GM18507 (cell line): ENCODE data around the gene CHSY3.

Experiments
- DNase-seq: peaks from one replicate; pipeline ENCODE4 v3.0.0; 2011; ENCODE audit warnings: low read depth; ENCODE audit not compliant: insufficient read length; ENCODE audit errors: extremely low spot score
- FAIRE-seq: peaks from 2 replicates; lab custom pipeline; 2011; peaks lifted over from hg19 to GRCh38; lab: Jason Lieb, UNC

Gene CHSY3

DNA sequence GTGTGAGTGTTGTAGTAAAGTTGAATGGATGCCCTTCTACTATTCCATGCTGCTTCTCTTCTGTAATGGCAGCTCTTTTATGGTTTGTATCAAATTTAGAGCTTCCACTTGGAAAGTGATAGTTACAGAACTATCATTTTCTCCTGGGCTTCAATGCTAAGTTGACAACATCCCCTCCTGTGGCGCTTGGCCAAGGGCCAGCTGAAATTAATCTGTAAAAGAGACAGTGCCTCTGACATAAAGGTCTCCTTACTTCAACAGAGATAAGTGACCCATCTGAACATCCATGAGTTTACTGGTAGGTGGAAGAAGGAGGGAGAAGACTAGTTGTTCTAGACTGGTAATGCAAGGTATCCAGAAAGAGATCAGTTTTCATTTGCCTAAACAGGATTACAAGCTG lies 39.7 kb downstream of the CHSY3 start:
- no peak for FAIRE-seq
- no peak for DNase-seq

DNA sequence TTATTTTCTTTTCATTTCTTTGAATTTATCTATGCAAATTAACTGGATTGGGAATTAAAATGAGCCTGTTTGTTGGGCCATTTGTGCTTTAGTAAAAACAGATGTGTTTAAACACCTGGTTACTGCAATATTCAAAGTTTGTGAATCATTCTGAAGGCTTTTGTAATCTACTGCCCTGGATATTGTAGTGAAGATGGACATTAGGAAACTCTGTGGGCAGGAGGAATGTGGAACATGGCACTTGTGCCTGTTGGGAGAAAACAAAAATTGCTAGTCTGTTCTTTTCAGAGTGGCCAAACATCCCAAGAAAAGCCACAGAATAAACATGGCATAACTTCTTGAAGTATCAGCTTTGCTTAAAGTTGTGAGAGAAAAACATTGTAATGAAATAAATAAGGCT lies 40.8 kb downstream of the CHSY3 start:
- no peak for FAIRE-seq
- DNase-seq = no peak

DNA sequence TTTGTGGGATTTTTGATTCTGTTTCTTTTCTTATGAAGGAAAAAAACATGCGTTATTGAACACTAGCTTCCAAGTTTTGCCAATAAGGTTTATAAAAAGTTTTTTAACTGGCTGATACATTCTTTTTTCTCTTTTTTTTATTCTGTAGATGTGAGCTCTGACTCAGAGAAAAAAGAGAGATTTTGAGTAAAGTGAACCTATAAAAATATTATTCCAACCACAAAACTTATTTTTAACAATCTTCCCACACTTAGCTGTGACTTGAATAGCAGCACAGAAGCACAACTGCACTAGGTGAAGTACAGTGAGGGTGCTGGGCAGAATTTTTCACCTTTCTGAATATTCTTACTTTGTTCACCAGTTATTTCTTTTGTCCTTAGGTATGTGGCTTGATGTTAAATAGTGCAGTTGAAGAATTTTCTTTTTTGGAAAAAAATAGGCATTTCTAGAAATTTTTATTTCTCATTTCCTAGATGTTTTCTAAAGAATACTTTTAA lies 41.6 kb downstream of the CHSY3 start:
- FAIRE-seq = no peak
- DNase-seq = no peak

DNA sequence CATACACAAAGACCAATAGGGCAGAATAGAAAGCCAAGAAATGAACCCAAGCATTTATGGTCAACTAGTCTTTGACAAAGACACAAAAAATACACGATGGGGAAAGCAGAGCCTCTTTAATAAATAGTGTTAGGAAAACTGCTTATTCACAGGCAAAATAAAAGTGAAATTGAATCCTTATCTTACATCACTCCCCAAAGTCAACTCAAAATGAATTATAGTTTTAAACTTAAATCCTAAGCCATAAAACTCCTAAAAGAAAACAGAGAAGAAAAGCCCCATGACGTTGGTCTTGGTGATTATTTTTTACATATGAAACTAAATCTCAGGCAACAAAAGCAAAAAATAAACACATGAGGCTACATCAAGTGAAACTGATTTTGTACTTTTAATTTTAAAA lies 46.8 kb downstream of the CHSY3 start:
- FAIRE-seq (no peak), DNase-seq (no peak)

DNA sequence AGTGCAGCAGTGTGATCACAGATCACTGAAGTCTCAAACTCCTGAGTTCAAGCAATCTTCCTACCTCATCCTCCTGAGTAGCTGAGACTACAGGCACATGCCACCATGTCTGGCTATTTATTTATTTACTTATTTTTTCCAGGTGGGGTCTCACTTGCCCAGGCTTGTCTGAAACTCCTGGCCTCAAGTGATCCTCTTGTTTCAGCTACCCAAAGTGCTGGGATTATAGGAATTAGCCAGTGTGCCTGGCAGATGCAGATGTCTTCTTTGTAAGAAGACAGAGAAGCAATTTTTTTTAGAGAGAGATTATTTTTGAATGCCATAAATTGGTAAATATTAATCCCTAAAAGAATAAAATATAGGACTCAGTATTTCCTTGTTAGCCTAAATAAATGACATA lies 54.3 kb downstream of the CHSY3 start:
- DNase-seq (no peak), FAIRE-seq (no peak)

DNA sequence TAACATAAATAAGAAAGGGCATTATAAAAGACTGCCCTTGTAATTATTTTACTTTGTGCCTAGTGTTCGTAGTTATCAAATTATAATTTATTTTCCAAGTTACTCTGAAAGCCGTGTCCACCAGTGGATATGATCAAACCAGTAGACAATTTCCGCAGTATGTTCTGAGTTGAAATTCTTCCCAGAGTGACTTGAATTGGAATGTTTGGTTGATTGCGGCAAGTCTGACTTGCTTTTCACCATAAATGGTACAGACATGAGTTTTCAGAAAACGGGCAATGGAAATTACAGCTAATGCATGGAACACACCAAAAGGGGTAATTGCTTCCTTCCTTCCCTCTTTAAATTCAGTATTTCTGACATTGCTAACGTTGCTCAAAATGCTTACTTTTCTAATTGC lies 56.6 kb downstream of the CHSY3 start:
- FAIRE-seq (no peak), DNase-seq (no peak)

DNA sequence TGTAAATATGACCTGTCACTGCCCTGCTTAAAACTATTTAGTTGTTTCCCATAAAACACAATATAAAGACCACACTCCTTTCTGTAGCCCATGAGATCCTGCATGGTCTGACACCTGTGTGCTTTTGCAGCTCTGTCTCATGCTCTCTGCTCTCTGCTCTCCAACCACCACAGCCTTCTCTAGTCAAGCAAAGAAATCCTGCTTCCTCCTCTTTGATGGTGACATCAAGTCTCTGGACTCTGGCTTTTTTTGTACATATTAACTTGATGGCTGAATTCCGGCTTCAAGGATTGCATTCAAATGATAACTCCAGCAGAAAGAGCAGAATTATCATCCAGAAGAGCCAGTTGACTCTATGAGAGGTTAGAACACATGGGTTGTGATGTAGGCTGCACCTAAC lies 58.2 kb downstream of the CHSY3 start:
- DNase-seq (no peak), FAIRE-seq (no peak)

DNA sequence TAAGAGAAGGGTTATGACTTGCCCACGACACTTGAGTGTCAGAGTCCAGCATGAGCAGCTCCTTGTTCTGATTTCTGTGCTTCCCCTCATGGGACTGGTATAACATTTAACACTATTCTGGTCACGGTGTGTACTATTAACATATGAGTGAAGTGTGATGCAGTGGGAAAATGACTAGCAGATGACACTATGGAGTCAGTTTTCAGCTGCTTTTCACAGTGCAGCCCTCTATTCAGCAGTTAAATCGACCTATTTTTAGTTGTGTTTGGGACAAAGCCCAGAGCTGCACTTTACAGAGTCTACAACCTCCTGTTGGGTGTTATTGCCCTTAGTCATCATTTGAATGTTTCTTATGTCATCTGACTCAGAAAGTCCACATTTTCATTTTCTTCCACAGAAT lies 59.1 kb downstream of the CHSY3 start:
- FAIRE-seq (no peak), DNase-seq (no peak)

DNA sequence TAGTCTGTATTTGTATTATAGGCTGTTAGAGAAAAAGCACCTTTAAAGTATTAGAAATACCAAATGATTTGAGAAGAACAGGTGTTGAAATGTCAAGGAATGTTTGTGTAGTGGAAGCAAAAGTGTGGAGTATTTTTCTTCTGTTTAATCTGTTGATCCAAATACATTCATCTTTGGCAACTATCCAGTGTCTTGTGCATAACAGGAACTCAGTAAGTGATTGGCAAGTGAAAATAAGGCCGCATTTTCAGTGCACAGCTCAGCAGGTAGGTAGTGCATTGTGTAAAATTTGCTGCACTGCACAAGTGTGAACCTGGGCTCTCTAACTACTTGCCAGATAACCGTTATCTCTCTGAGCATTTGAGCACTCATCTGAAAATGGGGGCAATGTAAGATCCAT lies 61.8 kb downstream of the CHSY3 start:
- DNase-seq = no peak
- FAIRE-seq = no peak

DNA sequence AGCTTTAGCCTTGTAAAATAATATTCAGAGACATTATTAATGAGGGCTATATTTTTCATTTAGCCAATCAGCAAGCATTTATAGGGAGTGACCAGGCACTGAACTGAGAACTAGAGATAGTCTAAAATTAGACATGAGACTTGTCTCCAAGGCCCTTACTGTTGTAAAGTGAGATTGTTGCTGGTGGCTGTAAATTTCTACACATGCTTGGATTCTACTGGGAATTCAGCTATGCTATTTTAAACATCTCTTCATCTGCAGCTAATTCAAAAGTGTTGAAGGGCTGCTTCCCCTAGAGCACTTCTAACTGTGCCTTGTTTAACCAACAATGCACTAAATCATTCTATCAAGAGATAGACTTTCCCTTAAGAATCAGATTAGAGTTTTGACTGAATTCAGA lies 67.4 kb downstream of the CHSY3 start:
- DNase-seq = no peak
- FAIRE-seq = no peak

DNA sequence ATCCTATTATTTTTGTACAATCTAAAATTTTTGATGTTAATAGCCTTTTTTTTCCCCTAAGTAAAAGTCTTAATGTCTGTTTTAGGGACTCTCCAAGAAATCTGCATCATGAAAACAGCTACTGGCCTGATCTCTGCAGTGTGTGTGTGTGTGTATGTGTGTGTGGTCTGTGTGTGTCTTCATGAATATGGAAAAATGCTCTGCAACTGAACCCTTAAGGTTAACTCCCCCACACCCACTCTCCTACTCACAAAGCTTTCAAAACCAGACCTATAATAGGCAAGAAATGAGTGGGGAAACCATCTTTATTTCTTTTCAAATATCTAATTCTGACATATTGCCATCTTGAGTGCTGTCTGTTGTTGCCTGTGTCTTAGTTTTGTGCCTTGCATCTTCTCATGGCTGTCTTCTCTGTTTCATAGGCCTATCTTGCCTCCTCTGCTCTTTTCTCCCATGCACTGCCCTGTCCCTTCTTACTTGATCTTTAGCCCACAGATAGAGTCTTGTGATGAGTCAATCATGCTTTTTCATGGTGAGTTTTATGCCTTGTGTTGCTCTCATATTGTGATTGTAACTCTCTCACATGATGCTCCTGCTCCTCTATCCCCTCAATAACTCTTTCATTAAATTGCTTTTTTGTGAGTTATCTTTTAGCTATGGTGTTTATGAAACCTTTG lies 68.3 kb downstream of the CHSY3 start:
- no peak for DNase-seq
- FAIRE-seq = no peak

DNA sequence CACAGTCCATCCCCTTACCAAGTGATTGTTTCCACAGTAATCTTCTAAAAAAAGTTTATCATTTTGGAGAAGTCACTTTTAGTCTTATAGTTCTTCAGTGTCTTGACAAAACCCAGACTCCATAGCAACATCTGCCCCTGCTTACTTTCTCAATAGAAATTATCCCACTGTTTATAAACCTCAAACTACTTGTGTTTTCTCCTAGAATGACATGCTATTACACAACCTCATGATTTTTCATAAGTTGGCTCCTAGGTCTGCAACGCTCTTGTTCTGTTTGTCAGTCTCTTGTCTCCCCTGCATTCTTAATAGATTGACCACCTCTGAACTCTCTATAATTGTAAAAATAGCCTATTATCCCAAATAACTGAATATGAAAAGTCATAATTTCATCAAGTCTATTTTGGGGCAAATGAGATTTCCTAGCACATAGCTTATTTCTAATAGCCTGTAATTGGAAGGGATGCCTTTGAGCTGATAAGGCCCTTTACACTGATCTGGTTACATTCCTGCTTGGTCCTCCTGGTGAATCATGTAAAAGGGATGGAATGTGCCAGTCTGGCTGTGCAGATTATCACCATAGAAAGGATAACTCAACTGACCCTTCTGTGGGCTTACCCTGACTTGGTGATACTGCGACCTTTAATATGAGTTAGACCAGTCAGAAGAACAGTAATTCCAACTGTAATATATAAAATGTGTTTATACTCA lies 69.6 kb downstream of the CHSY3 start:
- FAIRE-seq (no peak), DNase-seq (no peak)

DNA sequence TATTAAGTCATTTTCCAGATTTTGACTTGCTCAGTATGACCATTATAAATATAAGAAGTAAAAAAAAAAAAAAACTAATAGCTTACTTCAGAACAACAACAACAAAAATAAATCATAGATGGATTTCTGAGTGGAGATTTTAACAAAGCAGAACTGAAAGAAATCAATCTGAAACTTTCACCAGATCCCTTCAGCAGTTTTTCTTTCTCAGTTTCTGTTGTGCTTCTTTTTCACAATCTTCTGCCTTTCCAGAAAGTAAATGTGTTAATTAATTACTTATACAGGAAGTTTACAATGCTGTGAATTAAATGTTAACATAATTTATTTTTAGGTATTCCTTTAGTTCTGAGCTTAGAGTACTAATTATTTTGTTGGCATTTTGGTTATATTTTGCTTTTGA lies 73.5 kb downstream of the CHSY3 start:
- peak; percentile 29 for FAIRE-seq
- no peak for DNase-seq

DNA sequence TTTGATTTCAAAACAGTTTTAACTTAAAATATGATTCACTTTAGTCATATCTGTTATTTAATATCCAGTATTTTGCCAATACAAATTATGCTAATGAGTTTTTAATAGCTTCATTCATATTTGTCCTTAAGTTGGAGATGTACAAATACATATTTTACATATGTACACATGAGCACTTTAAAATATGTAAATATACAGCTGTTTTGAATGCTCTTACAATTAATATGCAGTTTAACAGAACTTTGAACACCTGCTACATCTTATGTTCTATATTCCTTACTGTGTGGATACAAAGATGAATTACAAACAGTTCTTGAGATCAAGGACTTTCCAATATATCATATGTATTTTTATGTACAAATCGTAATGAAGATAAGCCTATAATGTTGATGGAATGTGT lies 74.0 kb downstream of the CHSY3 start:
- FAIRE-seq (no peak), DNase-seq (no peak)

DNA sequence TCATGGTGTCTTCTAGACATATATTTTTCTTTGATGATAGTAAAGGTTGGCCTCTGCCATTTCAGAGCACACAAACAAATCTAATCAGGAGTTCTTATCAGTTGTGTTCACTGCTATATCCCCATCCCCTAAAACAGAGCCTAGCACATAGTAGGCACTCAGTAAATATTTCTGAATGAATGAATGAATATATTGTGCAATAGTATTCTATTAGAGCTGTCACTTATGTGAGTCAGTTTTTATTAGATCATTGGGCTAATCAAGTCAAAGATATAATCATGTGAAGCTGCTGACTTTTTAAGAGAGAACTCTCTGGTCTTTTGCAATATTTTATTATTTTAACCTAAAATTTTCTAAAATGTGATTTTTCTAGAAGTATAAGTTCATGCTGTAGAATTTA lies 84.2 kb downstream of the CHSY3 start:
- FAIRE-seq = no peak
- DNase-seq = no peak

DNA sequence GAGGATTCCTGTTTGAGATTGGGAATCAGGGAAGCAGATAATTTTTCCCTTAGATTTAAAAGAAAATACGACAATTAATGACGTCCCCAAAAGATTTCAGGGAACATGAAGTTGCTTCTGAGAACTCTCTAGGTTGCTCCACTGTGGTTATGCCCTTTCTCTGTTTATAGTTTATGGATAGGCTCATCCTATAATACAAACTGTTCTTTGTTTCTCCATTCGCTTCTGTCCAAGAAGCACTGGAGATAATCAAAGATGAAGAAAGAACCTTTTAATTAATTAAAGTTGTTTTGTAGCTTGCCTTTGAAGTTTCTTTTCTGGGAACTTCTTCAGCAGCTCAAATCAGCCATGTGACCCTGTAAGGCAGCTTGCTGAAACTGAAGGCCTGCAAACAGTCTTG lies 87.5 kb downstream of the CHSY3 start:
- DNase-seq (no peak), FAIRE-seq (no peak)

DNA sequence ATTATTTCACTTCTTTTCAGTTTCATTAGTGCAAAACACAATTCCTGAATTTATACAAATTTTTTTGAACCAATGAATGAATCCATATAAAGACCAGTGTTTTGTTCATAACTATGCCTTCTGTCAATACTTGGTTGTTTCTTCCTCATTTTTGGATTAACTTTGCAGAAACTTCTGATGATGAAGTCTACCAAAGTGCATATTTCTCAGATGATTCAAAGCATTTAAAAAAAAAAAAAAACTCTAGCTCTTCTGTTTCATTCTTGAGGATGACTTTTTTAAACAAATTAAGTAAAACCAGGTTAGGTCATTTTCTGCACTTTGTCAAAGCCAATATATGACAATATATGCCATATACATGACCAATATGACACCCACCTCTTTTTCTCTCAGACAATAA lies 92.6 kb downstream of the CHSY3 start:
- DNase-seq = no peak
- no peak for FAIRE-seq

DNA sequence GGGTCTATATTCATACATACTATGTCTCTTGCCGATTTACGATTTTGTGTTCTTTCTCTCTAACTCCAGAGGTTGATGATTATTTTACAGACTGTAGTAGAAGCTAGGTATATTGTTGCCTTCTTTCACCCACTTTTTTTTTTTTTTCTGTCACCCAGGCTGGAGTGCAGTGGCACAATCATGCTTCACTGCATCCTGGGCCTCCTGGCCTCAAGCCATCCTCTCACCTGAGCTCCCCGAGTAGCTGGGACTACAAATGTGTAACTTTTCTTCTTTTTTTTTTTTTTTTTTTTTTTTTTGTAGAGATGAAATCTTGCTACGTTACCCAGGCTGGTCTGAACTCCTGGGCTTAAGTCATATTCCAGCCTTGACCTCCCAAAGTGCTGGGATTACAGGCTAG lies 96.2 kb downstream of the CHSY3 start:
- DNase-seq = no peak
- FAIRE-seq = no peak

DNA sequence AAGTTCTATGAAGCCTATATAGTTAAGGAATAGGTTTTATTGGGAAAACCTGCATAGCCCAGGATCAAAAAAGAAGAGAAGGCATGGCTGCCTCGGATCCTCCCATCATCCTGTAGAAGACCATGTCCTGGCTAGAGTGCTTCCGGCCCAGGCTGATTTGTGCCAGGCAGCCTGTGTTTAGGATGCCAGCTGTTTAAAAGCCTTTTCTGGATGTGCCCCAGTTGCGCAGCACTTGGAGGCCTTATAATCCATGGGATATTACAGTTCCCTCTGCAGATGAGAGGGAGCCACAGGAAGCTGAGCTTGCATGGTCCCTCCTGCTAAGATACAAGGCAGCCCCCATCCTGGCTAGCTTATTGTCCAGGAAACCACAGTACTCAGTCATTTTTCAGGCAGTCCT lies 97.9 kb downstream of the CHSY3 start:
- no peak for FAIRE-seq
- no peak for DNase-seq

DNA sequence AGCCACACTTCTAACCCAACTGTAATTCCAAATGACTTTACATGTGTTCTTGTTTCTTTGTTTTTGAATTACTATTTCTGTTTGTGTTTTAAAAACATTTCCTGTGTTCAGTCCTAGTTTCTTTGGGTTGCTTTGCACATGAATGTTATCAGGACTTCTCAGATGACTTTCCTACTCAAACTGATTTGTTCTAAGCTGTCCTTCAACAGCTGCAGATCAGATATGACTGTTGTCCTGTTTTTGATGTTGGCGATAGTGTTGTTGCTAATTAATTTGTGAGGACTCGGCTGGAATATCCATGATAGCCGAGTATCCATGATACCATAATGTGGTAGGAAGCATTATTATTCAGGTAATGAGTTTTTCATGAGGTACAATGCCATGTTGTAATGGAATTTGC lies 98.6 kb downstream of the CHSY3 start:
- FAIRE-seq = no peak

DNA sequence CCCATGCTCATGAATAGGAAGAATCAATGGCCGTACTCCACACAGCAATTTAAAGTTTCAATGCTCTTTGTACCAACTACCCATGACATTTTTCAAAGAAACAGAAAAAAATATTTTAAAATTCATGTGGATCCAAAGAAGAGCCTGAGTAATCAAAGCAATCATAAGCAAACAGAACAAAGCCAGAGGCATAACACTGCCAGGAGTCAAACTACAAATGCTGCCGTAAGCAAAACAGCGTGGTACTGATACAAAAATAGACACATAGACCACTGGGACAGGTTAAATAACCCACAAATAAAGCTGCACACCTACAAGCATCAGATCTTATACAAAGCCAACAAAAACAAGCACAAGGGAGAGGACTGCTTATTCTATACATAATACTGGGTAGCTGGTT lies 107.7 kb downstream of the CHSY3 start:
- FAIRE-seq (no peak), DNase-seq (no peak)

More for the DNA sequence above, 98.6 kb downstream of the CHSY3 start:
- no peak for DNase-seq
